Measurements from ENCODE around the gene LRRN4CL. TPM values are rescaled to one million over a fixed set of nuclear protein-coding genes. Genes with fewer than 3 reads are reported as not detected.

The LRRN4CL gene
- total and polyA plus RNA-seq, 2 donors (not counting 1 experiment from before 2014, with no cell fraction given) = 7.9 to 31.5 TPM

GRCh38 chr11:62682518-62682917, 6.8 kb downstream of the LRRN4CL start:
- Histone ChIP-seq H3K79me2 (ENCODE audit: control insufficient read depth, insufficient read depth, low read length) (peaks cover 11% of the 10 kb centered on the region), H3K9me3 (ENCODE audit: control insufficient read depth, insufficient read depth, low read depth, low read length) (no peaks in the 10 kb centered on the region), H3K27me3 (ENCODE audit: control insufficient read depth, insufficient read depth, low read length) (no peaks in the 10 kb centered on the region), H3K4me1 (ENCODE audit: control insufficient read depth, extremely low read depth, insufficient read depth, low read length) (peaks cover 5% of the 10 kb centered on the region), H2AFZ (ENCODE audit: low read length) (no peak overlapping the region), H3K36me3 (ENCODE audit: control insufficient read depth, insufficient read depth, low read length) (peaks cover under 1% of the 10 kb centered on the region), H3K4me3 (replicated peaks in 1 of 4; ENCODE audit: control extremely low read depth in 1 of 4, insufficient read depth in 1 of 4, low read depth in 3 of 4, low read length in 4 of 4) (no peak overlapping the region), H3K9ac (ENCODE audit: insufficient read depth, low read length) (no peak overlapping the region), H3K4me2 (ENCODE audit: extremely low read depth, insufficient read depth, low read length) (no peak overlapping the region), H4K20me1 (ENCODE audit: control insufficient read depth, extremely low read depth, insufficient read depth, low read length) (no peaks in the 10 kb centered on the region), H3K27ac (ENCODE audit: insufficient read depth, low read length) (no peak overlapping the region)
- TF ChIP-seq CTCF (conservative IDR thresholded peaks at IDR 0.05 in 1 of 2, IDR thresholded peaks at IDR 0.05 in 1 of 2; ENCODE audit: low read depth in 1 of 2, low read length in 2 of 2) (no peak), EZH2 (IDR thresholded peaks at IDR 0.05; ENCODE audit: low read length, missing control alignments) (no peak)
- DNase-seq (ENCODE audit: low read depth in 2 of 2) = no peak

- peaks cover 13% of the 10 kb centered on the region for H3K79me2 ChIP-seq (ENCODE audit: control insufficient read depth, insufficient read depth, low read length)
- TF ChIP-seq CTCF (conservative IDR thresholded peaks at IDR 0.05 in 1 of 2, IDR thresholded peaks at IDR 0.05 in 1 of 2; ENCODE audit: low read depth in 1 of 2, low read length in 2 of 2) (peak; percentile 63 to 75), EZH2 (IDR thresholded peaks at IDR 0.05; ENCODE audit: low read length, missing control alignments) (no peak)
- peaks cover 7% of the 10 kb centered on the region for H3K36me3 ChIP-seq (ENCODE audit: control insufficient read depth, insufficient read depth, low read length)
- peaks cover 5% of the 10 kb centered on the region for H3K4me1 ChIP-seq (ENCODE audit: control insufficient read depth, extremely low read depth, insufficient read depth, low read length)
- peak overlapping the region; percentile 38 for H2AFZ ChIP-seq (ENCODE audit: low read length)
- DNase-seq (ENCODE audit: low read depth in 2 of 2) = peak; percentile 77 to 89
- no peaks in the 10 kb centered on the region for H3K9me3 ChIP-seq (ENCODE audit: control insufficient read depth, insufficient read depth, low read depth, low read length)
- no peaks in the 10 kb centered on the region for H3K27me3 ChIP-seq (ENCODE audit: control insufficient read depth, insufficient read depth, low read length)
- no peak overlapping the region for H3K4me2 ChIP-seq (ENCODE audit: extremely low read depth, insufficient read depth, low read length)
- no peak overlapping the region for H3K9ac ChIP-seq (ENCODE audit: insufficient read depth, low read length)
- H4K20me1 ChIP-seq (ENCODE audit: control insufficient read depth, extremely low read depth, insufficient read depth, low read length) = no peaks in the 10 kb centered on the region
- peak overlapping the region; percentile 48 for H3K27ac ChIP-seq (ENCODE audit: insufficient read depth, low read length)
- no peak overlapping the region for H3K4me3 ChIP-seq (replicated peaks in 1 of 4; ENCODE audit: control extremely low read depth in 1 of 4, insufficient read depth in 1 of 4, low read depth in 3 of 4, low read length in 4 of 4)
Measured at GRCh38 chr11:62680825-62681240, 8.5 kb downstream of the LRRN4CL start.

- peaks cover 5% of the 10 kb centered on the region for H3K4me1 ChIP-seq (ENCODE audit: control insufficient read depth, extremely low read depth, insufficient read depth, low read length)
- TF ChIP-seq EZH2 (IDR thresholded peaks at IDR 0.05; ENCODE audit: low read length, missing control alignments) = no peak
- no peak for TF ChIP-seq CTCF (conservative IDR thresholded peaks at IDR 0.05 in 1 of 2, IDR thresholded peaks at IDR 0.05 in 1 of 2; ENCODE audit: low read depth in 1 of 2, low read length in 2 of 2)
- H3K27me3 ChIP-seq (ENCODE audit: control insufficient read depth, insufficient read depth, low read length) = no peaks in the 10 kb centered on the region
- peaks cover 13% of the 10 kb centered on the region for H3K79me2 ChIP-seq (ENCODE audit: control insufficient read depth, insufficient read depth, low read length)
- peak within 1 kb of the TSS; percentile 74 to 88 (median 82) for H3K4me3 ChIP-seq (replicated peaks in 1 of 4; ENCODE audit: control extremely low read depth in 1 of 4, insufficient read depth in 1 of 4, low read depth in 3 of 4, low read length in 4 of 4)
- H3K4me2 ChIP-seq (ENCODE audit: extremely low read depth, insufficient read depth, low read length) = peak within 1 kb of the TSS; percentile 99
- H3K9ac ChIP-seq (ENCODE audit: insufficient read depth, low read length) = peak within 1 kb of the TSS; percentile 90
- peaks cover 7% of the 10 kb centered on the region for H3K36me3 ChIP-seq (ENCODE audit: control insufficient read depth, insufficient read depth, low read length)
- peak within 1 kb of the TSS; percentile 88 for H3K27ac ChIP-seq (ENCODE audit: insufficient read depth, low read length)
- H2AFZ ChIP-seq (ENCODE audit: low read length) = peak within 1 kb of the TSS; percentile 61
- peak; percentile 89 for DNase-seq (ENCODE audit: low read depth in 2 of 2)
- H4K20me1 ChIP-seq (ENCODE audit: control insufficient read depth, extremely low read depth, insufficient read depth, low read length) = no peaks in the 10 kb centered on the region
- no peaks in the 10 kb centered on the region for H3K9me3 ChIP-seq (ENCODE audit: control insufficient read depth, insufficient read depth, low read depth, low read length)
Measured at GRCh38 chr11:62678770-62679696, 10.3 kb downstream of the LRRN4CL start, which contains the start of gene UBXN1. TSS of gene UBXN1 (minus strand) at chr11:62679073. CDS start at chr11:62678923, 150 bp downstream.
